GM19438 (cell line): ENCODE measurements around the gene KDSR.

Experiments used
- ATAC-seq: cut with Tn5 transposase; IDR thresholded peaks from one replicate; pipeline ENCODE4 v1.9.1; 2021; ENCODE audit warnings: low read depth; ENCODE audit not compliant: unreplicated experiment

KDSR gene

GRCh38 chr18:63286926-63287325, 80.1 kb downstream of the KDSR start:
- no peak for ATAC-seq

GRCh38 chr18:63284827-63285733, 81.9 kb downstream of the KDSR start:
- ATAC-seq: peak; percentile 95

- no peak for ATAC-seq
Measured at GRCh38 chr18:63284173-63284799, 82.7 kb downstream of the KDSR start.

GRCh38 chr18:63283305-63284094, 83.5 kb downstream of the KDSR start:
- ATAC-seq: no peak

GRCh38 chr18:63282793-63283192, 84.2 kb downstream of the KDSR start:
- no peak for ATAC-seq
